MCF 10A (cell line): ENCODE data around the gene CFAP298. TPM values are rescaled to one million over a fixed set of nuclear protein-coding genes. Genes with fewer than 3 reads are reported as not detected.

ENCODE experiments used
- BruUV-seq: library from RNA; stranded (reverse); fragments of 400-500 nt; replicated peaks from 2 replicates; lab custom pipeline; 2021; lab: Mats Ljungman, UMichigan
- CTCF ChIA-PET: fragments of 300-600 bp; sonication (Branson Sonifier 250); formaldehyde crosslinking; extraction: SDS; loops from one replicate; lab custom pipeline; 2021; ENCODE audit warnings: antibody characterized with exemption, inconsistent platforms; lab: Yijun Ruan, JAX
- POLR2A ChIA-PET: fragments of 300-600, 350-650 bp; sonication (Branson Sonifier 250); formaldehyde crosslinking; extraction: SDS; loops from one replicate; lab custom pipeline; 2020; ENCODE audit warnings: antibody characterized with exemption, inconsistent platforms; lab: Yijun Ruan, JAX
- DNase-seq: peaks from one replicate; pipeline ENCODE4 v3.0.0-alpha.2; 2018; ENCODE audit not compliant: unreplicated experiment
- H3K27ac Mint-ChIP-seq: one replicate; pipeline ENCODE4 v1.8.0; 2022; ENCODE audit warnings: mild to moderate bottlenecking, low read depth, mixed read lengths; ENCODE audit not compliant: unreplicated experiment
- H3K27me3 Mint-ChIP-seq: one replicate; pipeline ENCODE4 v1.8.0; 2022; ENCODE audit warnings: mixed read lengths; ENCODE audit not compliant: insufficient read depth, unreplicated experiment
- H3K36me3 Mint-ChIP-seq: one replicate; pipeline ENCODE4 v1.8.0; 2022; ENCODE audit warnings: mild to moderate bottlenecking, moderate library complexity, mixed read lengths; ENCODE audit not compliant: insufficient read depth, unreplicated experiment
- H3K4me1 Mint-ChIP-seq: one replicate; pipeline ENCODE4 v1.8.0; 2022; ENCODE audit warnings: mixed read lengths; ENCODE audit not compliant: insufficient read depth, unreplicated experiment
- H3K4me3 Mint-ChIP-seq: one replicate; pipeline ENCODE4 v1.8.0; 2022; ENCODE audit warnings: mild to moderate bottlenecking, moderate library complexity, mixed read lengths; ENCODE audit not compliant: unreplicated experiment
- H3K9me3 Mint-ChIP-seq: one replicate; pipeline ENCODE4 v1.8.0; 2022; ENCODE audit warnings: mixed read lengths; ENCODE audit not compliant: unreplicated experiment
- intact Hi-C: fragments of 100-400 bp; cut with micrococcal nuclease; formaldehyde crosslinking; loops from 2 replicates; pipeline ENCODE4 v1.14.1; 2022
- total RNA-seq: library from RNA; stranded (reverse); gene quantifications from 2 replicates; pipeline ENCODE4 v1.2.3, GENCODE V29; 2022
- TF ChIP-seq, protein P1 (sequence below): fragments of 200-600 bp; IDR thresholded peaks from one replicate; pipeline ENCODE4 v1.8.0; 2022; ENCODE audit warnings: antibody characterized with exemption, mild to moderate bottlenecking; ENCODE audit not compliant: unreplicated experiment

The CFAP298 gene
- total RNA-seq, 1 experiment from 2014 or later = 52.7 TPM

DNA sequence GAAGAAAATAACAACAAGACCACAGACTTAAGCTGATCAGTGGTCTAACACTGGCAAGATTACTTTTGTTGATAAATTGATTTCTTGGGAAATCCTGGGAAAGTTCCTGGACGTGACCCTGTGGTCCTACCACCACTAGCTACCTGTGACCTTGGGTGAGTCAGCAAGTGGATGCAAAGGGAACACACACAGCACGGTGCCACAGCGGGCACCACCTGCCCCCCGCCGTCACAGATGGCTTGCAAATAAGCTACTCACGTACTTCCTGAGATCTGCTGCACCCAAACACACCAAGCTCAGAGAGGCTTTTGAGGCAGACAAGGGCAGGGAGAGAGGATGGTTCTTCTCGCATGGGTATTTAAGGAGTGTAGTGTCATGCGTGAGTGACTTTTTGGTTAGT, 12.7 kb downstream of the CFAP298 start:
- CTCF ChIA-PET = interaction anchor here (0.7 to 5.1 kb wide), 14 partner anchors 8 to 266 kb away, joined by 3 to 71 read pairs (median 4); partner anchors contain the start of gene TCP10L
- BruUV-seq = no TSS peak
- H3K9me3 Mint-ChIP-seq = no peaks in the 10 kb centered on the region
- H3K27ac Mint-ChIP-seq = no peak overlapping the region
- H3K36me3 Mint-ChIP-seq = peaks cover 53% of the 10 kb centered on the region
- H3K4me1 Mint-ChIP-seq = peaks cover 13% of the 10 kb centered on the region
- no peak overlapping the region for H3K4me3 Mint-ChIP-seq
- POLR2A ChIA-PET = interaction anchor here (0.6 to 2.3 kb wide), 4 partner anchors 31 to 197 kb away, joined by 3 to 9 read pairs (median 4); no protein-coding TSS in a partner anchor
- no peaks in the 10 kb centered on the region for H3K27me3 Mint-ChIP-seq
- TF ChIP-seq, protein P1, sequence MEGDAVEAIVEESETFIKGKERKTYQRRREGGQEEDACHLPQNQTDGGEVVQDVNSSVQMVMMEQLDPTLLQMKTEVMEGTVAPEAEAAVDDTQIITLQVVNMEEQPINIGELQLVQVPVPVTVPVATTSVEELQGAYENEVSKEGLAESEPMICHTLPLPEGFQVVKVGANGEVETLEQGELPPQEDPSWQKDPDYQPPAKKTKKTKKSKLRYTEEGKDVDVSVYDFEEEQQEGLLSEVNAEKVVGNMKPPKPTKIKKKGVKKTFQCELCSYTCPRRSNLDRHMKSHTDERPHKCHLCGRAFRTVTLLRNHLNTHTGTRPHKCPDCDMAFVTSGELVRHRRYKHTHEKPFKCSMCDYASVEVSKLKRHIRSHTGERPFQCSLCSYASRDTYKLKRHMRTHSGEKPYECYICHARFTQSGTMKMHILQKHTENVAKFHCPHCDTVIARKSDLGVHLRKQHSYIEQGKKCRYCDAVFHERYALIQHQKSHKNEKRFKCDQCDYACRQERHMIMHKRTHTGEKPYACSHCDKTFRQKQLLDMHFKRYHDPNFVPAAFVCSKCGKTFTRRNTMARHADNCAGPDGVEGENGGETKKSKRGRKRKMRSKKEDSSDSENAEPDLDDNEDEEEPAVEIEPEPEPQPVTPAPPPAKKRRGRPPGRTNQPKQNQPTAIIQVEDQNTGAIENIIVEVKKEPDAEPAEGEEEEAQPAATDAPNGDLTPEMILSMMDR = no peak
- no peak for DNase-seq
- intact Hi-C loops = no loop called here

GRCh38 chr21:32599091-32599490, 13.1 kb downstream of the CFAP298 start:
- no peak overlapping the region for H3K27ac Mint-ChIP-seq
- DNase-seq = no peak
- ChIA-PET POLR2A (interaction anchor here (1.0 to 2.3 kb wide), 3 partner anchors 31 to 195 kb away, joined by 3 to 9 read pairs (median 4); no protein-coding TSS in a partner anchor), CTCF (interaction anchor here (0.6 to 5.1 kb wide), 9 partner anchors 9 to 207 kb away, joined by 3 to 71 read pairs (median 7); no protein-coding TSS in a partner anchor)
- no peaks in the 10 kb centered on the region for H3K27me3 Mint-ChIP-seq
- BruUV-seq = no TSS peak
- peaks cover 13% of the 10 kb centered on the region for H3K4me1 Mint-ChIP-seq
- H3K36me3 Mint-ChIP-seq = peaks cover 49% of the 10 kb centered on the region
- TF ChIP-seq, protein P1 = no peak
- intact Hi-C loops = no loop called here
- H3K4me3 Mint-ChIP-seq = no peak overlapping the region
- H3K9me3 Mint-ChIP-seq = no peaks in the 10 kb centered on the region

DNA sequence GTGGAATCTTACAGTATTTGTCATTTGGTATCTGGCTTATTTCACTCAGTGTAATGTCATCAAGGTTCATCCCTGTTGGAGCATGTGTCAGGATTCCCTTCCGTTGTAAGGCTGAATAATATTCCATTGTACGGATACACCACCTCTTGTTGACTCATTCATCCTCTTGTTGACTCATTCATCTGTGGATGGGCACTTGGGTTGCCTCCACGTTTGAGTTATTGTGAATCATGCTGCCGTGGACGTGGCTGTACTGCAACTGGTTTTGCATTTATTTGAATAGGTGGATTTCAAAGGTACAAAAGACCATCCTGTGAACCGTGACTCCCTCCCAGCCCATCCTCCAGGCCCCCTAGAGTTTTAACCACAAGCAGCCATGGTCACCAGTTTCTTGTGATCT, 15.0 kb downstream of the CFAP298 start:
- TF ChIP-seq, protein P1 = no peak
- ChIA-PET POLR2A (interaction anchor here (0.6 kb wide), 2 partner anchors 133 to 225 kb away, joined by 3 to 4 read pairs; no protein-coding TSS in a partner anchor), CTCF (interaction anchor here (0.6 to 1.4 kb wide), 3 partner anchors 10 to 265 kb away, joined by 3 to 4 read pairs (median 3); no protein-coding TSS in a partner anchor)
- Mint-ChIP-seq H3K4me3 (no peak overlapping the region), H3K27me3 (no peaks in the 10 kb centered on the region), H3K9me3 (no peaks in the 10 kb centered on the region), H3K36me3 (peaks cover 30% of the 10 kb centered on the region), H3K27ac (peak overlapping the region; percentile 44), H3K4me1 (peaks cover 13% of the 10 kb centered on the region)
- intact Hi-C loops = no loop called here
- no TSS peak for BruUV-seq
- DNase-seq = peak; percentile 78

DNA sequence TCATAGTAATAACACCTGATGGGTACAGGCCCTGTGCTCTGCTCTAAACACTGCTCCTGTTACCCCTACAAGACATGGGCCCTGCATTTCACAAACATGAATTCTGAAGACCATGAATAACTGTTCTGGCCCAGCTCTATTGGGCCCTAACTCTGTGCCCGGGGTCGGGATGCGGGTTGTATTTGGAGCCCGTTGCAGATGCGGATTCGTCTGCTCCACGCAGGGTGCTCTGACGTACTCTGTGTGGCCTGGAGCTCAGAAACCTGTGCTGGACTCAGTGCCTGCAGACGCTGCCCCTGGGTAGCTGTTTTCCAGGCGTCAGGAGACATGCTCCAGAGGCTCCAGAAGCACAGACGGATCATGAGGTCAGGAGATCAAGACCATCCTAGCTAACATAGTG, 16.7 kb downstream of the CFAP298 start:
- no peak for DNase-seq
- Mint-ChIP-seq H3K4me3 (no peak overlapping the region), H3K36me3 (peaks cover 18% of the 10 kb centered on the region), H3K27me3 (no peaks in the 10 kb centered on the region), H3K4me1 (peaks cover 13% of the 10 kb centered on the region), H3K9me3 (no peaks in the 10 kb centered on the region), H3K27ac (no peak overlapping the region)
- BruUV-seq = no TSS peak
- CTCF ChIA-PET = interaction anchor here (0.6 to 1.9 kb wide), 3 partner anchors 26 to 296 kb away, joined by 3 to 9 read pairs (median 4); no protein-coding TSS in a partner anchor
- intact Hi-C loops = no loop called here
- POLR2A ChIA-PET = interaction anchor here (1.2 kb wide), 1 partner anchor 173 kb away, joined by 5 read pairs; no protein-coding TSS in a partner anchor
- TF ChIP-seq, protein P1 = no peak
